DMS114 treated with DMSO at 0.1 percent for 48 hours (cell line): ENCODE measurements around the gene RUNX2.

Experiments used
- DNase-seq: peaks from one replicate; lab custom pipeline; 2025; ENCODE audit not compliant: unreplicated experiment; lab: John Stamatoyannopoulos, UW

The RUNX2 gene

GRCh38 chr6:45431317-45432065 lies 103.4 kb downstream of the RUNX2 start:
- DNase-seq, result no peak

- no peak for DNase-seq
These were observed 104.8 kb downstream of the RUNX2 start for GRCh38 chr6:45432977-45433376.

- DNase-seq, result no peak
These were observed 105.6 kb downstream of the RUNX2 start for GRCh38 chr6:45433533-45434380.

GRCh38 chr6:45434381-45434700 lies 106.2 kb downstream of the RUNX2 start:
- no peak for DNase-seq

- DNase-seq, result no peak
These were observed 108.7 kb downstream of the RUNX2 start for GRCh38 chr6:45436544-45437438.

GRCh38 chr6:45437439-45437815 lies 109.3 kb downstream of the RUNX2 start:
- no peak for DNase-seq

- DNase-seq, result no peak
These were observed 110.0 kb downstream of the RUNX2 start for GRCh38 chr6:45438151-45438550.

- no peak for DNase-seq
These were observed 110.8 kb downstream of the RUNX2 start for GRCh38 chr6:45438849-45439406.

GRCh38 chr6:45439459-45439858 lies 111.3 kb downstream of the RUNX2 start:
- DNase-seq, result no peak

- DNase-seq, result no peak
These were observed 111.8 kb downstream of the RUNX2 start for GRCh38 chr6:45439861-45440388.

GRCh38 chr6:45441851-45442453 lies 113.8 kb downstream of the RUNX2 start:
- no peak for DNase-seq

GRCh38 chr6:45442716-45443115 lies 114.6 kb downstream of the RUNX2 start:
- DNase-seq, result no peak

- no peak for DNase-seq
These were observed 117.2 kb downstream of the RUNX2 start for GRCh38 chr6:45445364-45445748.

GRCh38 chr6:45445749-45446549 lies 117.8 kb downstream of the RUNX2 start:
- DNase-seq, result no peak

GRCh38 chr6:45447005-45447404 lies 118.9 kb downstream of the RUNX2 start:
- no peak for DNase-seq

- DNase-seq, result no peak
These were observed 119.6 kb downstream of the RUNX2 start for GRCh38 chr6:45447716-45448115.

GRCh38 chr6:45448417-45449389 lies 120.6 kb downstream of the RUNX2 start:
- no peak for DNase-seq

GRCh38 chr6:45450132-45450531 lies 122.0 kb downstream of the RUNX2 start:
- DNase-seq, result no peak

- DNase-seq, result no peak
These were observed 122.7 kb downstream of the RUNX2 start for GRCh38 chr6:45450831-45451230.
